SH-SY5Y (cell line): Measurements from ENCODE around the gene PTPRJ.

Experiments used
- GATA2 ChIP-seq: IDR thresholded peaks from 2 replicates; pipeline ENCODE4 v1.6.1; 2011; ENCODE audit warnings: mild to moderate bottlenecking, low read depth, low read length
- GATA3 ChIP-seq: IDR thresholded peaks from 2 replicates; pipeline ENCODE4 v1.6.1; 2011; ENCODE audit warnings: low read depth, mild to moderate bottlenecking, low read length, moderate library complexity

Gene PTPRJ

GRCh38 chr11:48087974-48088681 is 107.8 kb downstream of the PTPRJ start:
- no peak for TF ChIP-seq GATA3
- no peak for TF ChIP-seq GATA2

GRCh38 chr11:48088682-48089050 is 108.3 kb downstream of the PTPRJ start:
- no peak for TF ChIP-seq GATA2
- no peak for TF ChIP-seq GATA3

GRCh38 chr11:48090174-48090573 is 109.8 kb downstream of the PTPRJ start:
- TF ChIP-seq GATA2 (no peak), GATA3 (no peak)

- no peak for TF ChIP-seq GATA3
- TF ChIP-seq GATA2 = no peak
Measured at GRCh38 chr11:48091426-48092102, 111.2 kb downstream of the PTPRJ start.

GRCh38 chr11:48093323-48093722 is 113.0 kb downstream of the PTPRJ start:
- no peak for TF ChIP-seq GATA3

GRCh38 chr11:48093795-48094642 is 113.7 kb downstream of the PTPRJ start:
- TF ChIP-seq GATA3 (no peak), GATA2 (no peak)

GRCh38 chr11:48094643-48095339 is 114.4 kb downstream of the PTPRJ start:
- no peak for TF ChIP-seq GATA3
- no peak for TF ChIP-seq GATA2

GRCh38 chr11:48095779-48096470 is 115.6 kb downstream of the PTPRJ start:
- TF ChIP-seq GATA3 (no peak), GATA2 (no peak)

GRCh38 chr11:48096588-48097525 is 116.5 kb downstream of the PTPRJ start:
- no peak for TF ChIP-seq GATA3
- TF ChIP-seq GATA2 = no peak

GRCh38 chr11:48098024-48098423 is 117.7 kb downstream of the PTPRJ start:
- TF ChIP-seq GATA2 = no peak
- TF ChIP-seq GATA3 = no peak

GRCh38 chr11:48099916-48100446 is 119.6 kb downstream of the PTPRJ start:
- TF ChIP-seq GATA3 (no peak), GATA2 (no peak)

GRCh38 chr11:48101044-48101733 is 120.8 kb downstream of the PTPRJ start:
- TF ChIP-seq GATA3 = no peak
- TF ChIP-seq GATA2 = no peak
